Liver (tissue), 9 donors: Measurements from ENCODE around the gene ACMSD. TPM values are rescaled to one million over a fixed set of nuclear protein-coding genes. Genes with fewer than 3 reads are reported as not detected.
A peak's percentile ranks its signal among the peaks of the same experiment; 100 is the strongest.

Source experiments
- DNase-seq: peaks from one replicate; pipeline ENCODE4 v3.0.0-alpha.2; 2017; ENCODE audit warnings: low spot score
- H3K27ac ChIP-seq, 2 donors: one replicate each; pipeline ENCODE4 v1.7.0; 2013; ENCODE audit warnings: inconsistent platforms in 2 of 2, low read length in 2 of 2, control low read depth in 1 of 2, low read depth in 1 of 2, mild to moderate bottlenecking in 1 of 2
- H3K27me3 ChIP-seq, 4 donors: one replicate each; pipeline versions ENCODE4 v1.6.1 to v1.7.0; 2013; ENCODE audit warnings: low read length in 3 of 4, inconsistent platforms in 1 of 4, mild to moderate bottlenecking in 1 of 4, moderate library complexity in 1 of 4; ENCODE audit not compliant: control insufficient read depth in 4 of 4, insufficient read depth in 4 of 4
- H3K36me3 ChIP-seq, 4 donors: one replicate each; pipeline versions ENCODE4 v1.6.1 to v1.7.0; 2013; ENCODE audit warnings: low read length in 3 of 4, mild to moderate bottlenecking in 3 of 4, low read depth in 1 of 4, moderate library complexity in 1 of 4; ENCODE audit not compliant: control insufficient read depth in 4 of 4, insufficient read depth in 3 of 4
- H3K4me1 ChIP-seq, 4 donors: one replicate each; pipeline versions ENCODE4 v1.6.1 to v1.7.0; 2013; ENCODE audit warnings: low read length in 3 of 4, mild to moderate bottlenecking in 3 of 4, moderate library complexity in 1 of 4; ENCODE audit not compliant: control insufficient read depth in 4 of 4, insufficient read depth in 4 of 4
- H3K4me3 ChIP-seq, 3 donors: one replicate each; pipeline versions ENCODE4 v1.6.1 to v1.7.0; 2013; ENCODE audit warnings: low read length in 3 of 3, control low read depth in 1 of 3, low read depth in 1 of 3, mild to moderate bottlenecking in 1 of 3
- H3K9ac ChIP-seq, 2 donors: one replicate each; pipeline ENCODE4 v1.7.0; 2013; ENCODE audit warnings: low read length in 2 of 2, mild to moderate bottlenecking in 2 of 2, moderate library complexity in 2 of 2, control low read depth in 1 of 2, low read depth in 1 of 2
- H3K9me3 ChIP-seq, 4 donors: one replicate each; pipeline versions ENCODE4 v1.6.1 to v1.7.0; 2013; ENCODE audit warnings: low read length in 3 of 4; ENCODE audit not compliant: control insufficient read depth in 4 of 4
- CTCF ChIP-seq: fragments of 150-350 bp; IDR thresholded peaks from 2 replicates; pipeline ENCODE4 v1.5.1; 2017; ENCODE audit warnings: improper control_type of control experiment, low read depth, low read length; ENCODE audit not compliant: missing input control
- FOXA2 ChIP-seq: IDR thresholded peaks from 2 replicates; pipeline ENCODE4 v1.6.1; 2016; ENCODE audit warnings: antibody characterized with exemption
- HNF4A ChIP-seq, 2 donors: conservative IDR thresholded peaks; 2 replicates each; pipeline ENCODE4 v1.6.1; 2016; ENCODE audit warnings: antibody characterized with exemption in 2 of 2, mild to moderate bottlenecking in 2 of 2
- JUND ChIP-seq, 2 donors: IDR thresholded peaks; 2 replicates each; pipeline ENCODE4 v1.6.1; 2016; ENCODE audit warnings: antibody characterized with exemption in 2 of 2
- MAX ChIP-seq: IDR thresholded peaks from 2 replicates; pipeline ENCODE4 v1.6.1; 2016; ENCODE audit warnings: antibody characterized with exemption
- NR2F2 ChIP-seq: IDR thresholded peaks from 2 replicates; pipeline ENCODE4 v1.6.1; 2016; ENCODE audit warnings: antibody characterized with exemption
- RAD21 ChIP-seq, 2 donors: IDR thresholded peaks; 2 replicates each; pipeline ENCODE4 v1.6.1; 2016; ENCODE audit warnings: antibody characterized with exemption in 2 of 2, mild to moderate bottlenecking in 2 of 2
- REST ChIP-seq: IDR thresholded peaks from 2 replicates; pipeline ENCODE4 v1.6.1; 2016; ENCODE audit warnings: antibody characterized with exemption, mild to moderate bottlenecking
- RXRA ChIP-seq, 2 donors: IDR thresholded peaks; 2 replicates each; pipeline ENCODE4 v1.6.1; 2017 to 2018; ENCODE audit warnings: antibody characterized with exemption in 2 of 2, mild to moderate bottlenecking in 1 of 2
- SP1 ChIP-seq: IDR thresholded peaks from 2 replicates; pipeline ENCODE4 v1.6.1; 2018; ENCODE audit warnings: antibody characterized with exemption, mild to moderate bottlenecking
- TAF1 ChIP-seq: conservative IDR thresholded peaks from 2 replicates; pipeline ENCODE4 v1.6.1; 2016; ENCODE audit warnings: antibody characterized with exemption, mild to moderate bottlenecking
- YY1 ChIP-seq: IDR thresholded peaks from 2 replicates; pipeline ENCODE4 v1.6.1; 2016; ENCODE audit warnings: antibody characterized with exemption, mild to moderate bottlenecking
- WGBS: extraction: QIAGEN DNeasy Blood & Tissue Kit; methylation state at CpG from one replicate; pipeline ENCODE4 v1.1.7; 2013; 5-methylcytosine and 5-hydroxymethylcytosine counted together
- polyA plus RNA-seq, 2 donors: library from polyadenylated mRNA; stranded (reverse) in 1 of 2; unstranded in 1 of 2; fragments of 200-250 nt in 1 of 2; fragments of >200 nt in 1 of 2; fragmentation: Nextera tagmentation in 1 of 2; extraction: Ambion mirVana in 1 of 2; gene quantifications; one replicate each; pipeline versions ENCODE4 v1.2.1 to v1.2.3, GENCODE V29; 2013 to 2015
- total RNA-seq, 2 donors: library from RNA; depleted of rRNA; stranded (reverse); fragments of >200 nt; gene quantifications; one replicate each; pipeline ENCODE4 v1.2.3, GENCODE V29; 2014
- TF ChIP-seq, protein P1 (sequence below): IDR thresholded peaks from 2 replicates; pipeline ENCODE4 v1.6.1; 2016; ENCODE audit warnings: antibody characterized with exemption
- TF ChIP-seq, protein P2 (sequence below): IDR thresholded peaks from 2 replicates; pipeline ENCODE4 v1.6.1; 2016; ENCODE audit warnings: antibody characterized with exemption
- donor health status: healthy.
- donor health status: healthy.
- donor health status: healthy.
- donor health status: healthy.
- donor health status: healthy.

The ACMSD gene
- total and polyA plus RNA-seq, 4 donors: 11.9 to 91.4 (median 75.8) TPM

DNA sequence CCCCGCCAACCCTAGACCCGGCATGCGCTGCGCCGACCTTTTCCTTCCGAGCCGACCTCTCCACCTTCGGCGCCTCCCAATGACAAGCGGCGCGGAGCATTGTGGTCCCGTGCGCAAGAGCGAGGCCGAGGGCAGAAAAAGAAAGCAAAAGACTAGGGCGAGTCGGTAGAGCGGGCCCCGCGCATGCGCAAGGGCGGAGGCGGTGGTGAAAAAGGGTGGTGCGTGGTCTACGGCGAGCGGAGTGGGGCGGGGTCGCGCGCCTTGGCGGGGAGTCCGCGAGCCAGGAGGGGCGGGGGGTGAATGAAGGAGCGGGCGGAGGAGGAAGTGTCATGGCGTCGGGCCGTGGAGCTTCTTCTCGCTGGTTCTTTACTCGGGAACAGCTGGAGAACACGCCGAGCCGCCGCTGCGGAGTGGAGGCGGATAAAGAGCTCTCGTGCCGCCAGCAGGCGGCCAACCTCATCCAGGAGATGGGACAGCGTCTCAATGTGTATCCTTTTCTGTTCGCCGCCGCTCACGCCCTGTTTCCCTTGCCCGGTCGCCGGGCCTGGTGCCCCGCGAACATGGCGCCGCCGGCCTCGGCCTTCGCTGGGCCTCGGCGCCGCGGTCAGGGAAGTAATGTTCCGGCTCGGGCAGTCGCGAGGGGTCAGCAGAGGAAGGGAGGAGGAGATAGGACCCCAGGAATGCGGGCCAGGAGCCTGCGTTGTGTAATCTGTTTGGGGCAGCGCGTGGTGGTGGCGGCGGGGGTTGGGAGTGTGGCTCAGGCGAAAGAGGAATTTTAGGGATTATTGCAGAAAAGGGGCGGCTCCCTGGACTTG lies 80.3 kb downstream of the ACMSD start, which contains the start of gene CCNT2 (continued):
- TF ChIP-seq, protein P1, sequence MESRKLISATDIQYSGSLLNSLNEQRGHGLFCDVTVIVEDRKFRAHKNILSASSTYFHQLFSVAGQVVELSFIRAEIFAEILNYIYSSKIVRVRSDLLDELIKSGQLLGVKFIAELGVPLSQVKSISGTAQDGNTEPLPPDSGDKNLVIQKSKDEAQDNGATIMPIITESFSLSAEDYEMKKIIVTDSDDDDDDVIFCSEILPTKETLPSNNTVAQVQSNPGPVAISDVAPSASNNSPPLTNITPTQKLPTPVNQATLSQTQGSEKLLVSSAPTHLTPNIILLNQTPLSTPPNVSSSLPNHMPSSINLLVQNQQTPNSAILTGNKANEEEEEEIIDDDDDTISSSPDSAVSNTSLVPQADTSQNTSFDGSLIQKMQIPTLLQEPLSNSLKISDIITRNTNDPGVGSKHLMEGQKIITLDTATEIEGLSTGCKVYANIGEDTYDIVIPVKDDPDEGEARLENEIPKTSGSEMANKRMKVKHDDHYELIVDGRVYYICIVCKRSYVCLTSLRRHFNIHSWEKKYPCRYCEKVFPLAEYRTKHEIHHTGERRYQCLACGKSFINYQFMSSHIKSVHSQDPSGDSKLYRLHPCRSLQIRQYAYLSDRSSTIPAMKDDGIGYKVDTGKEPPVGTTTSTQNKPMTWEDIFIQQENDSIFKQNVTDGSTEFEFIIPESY: peak; percentile 90
- TF ChIP-seq FOXA2 (peak; percentile 56), SP1 (peak; percentile 76), HNF4A (conservative IDR thresholded peaks at IDR 0.05) (peak in 1 of 2 donors; percentile 59)
- TF ChIP-seq, protein P2, sequence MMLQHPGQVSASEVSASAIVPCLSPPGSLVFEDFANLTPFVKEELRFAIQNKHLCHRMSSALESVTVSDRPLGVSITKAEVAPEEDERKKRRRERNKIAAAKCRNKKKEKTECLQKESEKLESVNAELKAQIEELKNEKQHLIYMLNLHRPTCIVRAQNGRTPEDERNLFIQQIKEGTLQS: no peak

DNA sequence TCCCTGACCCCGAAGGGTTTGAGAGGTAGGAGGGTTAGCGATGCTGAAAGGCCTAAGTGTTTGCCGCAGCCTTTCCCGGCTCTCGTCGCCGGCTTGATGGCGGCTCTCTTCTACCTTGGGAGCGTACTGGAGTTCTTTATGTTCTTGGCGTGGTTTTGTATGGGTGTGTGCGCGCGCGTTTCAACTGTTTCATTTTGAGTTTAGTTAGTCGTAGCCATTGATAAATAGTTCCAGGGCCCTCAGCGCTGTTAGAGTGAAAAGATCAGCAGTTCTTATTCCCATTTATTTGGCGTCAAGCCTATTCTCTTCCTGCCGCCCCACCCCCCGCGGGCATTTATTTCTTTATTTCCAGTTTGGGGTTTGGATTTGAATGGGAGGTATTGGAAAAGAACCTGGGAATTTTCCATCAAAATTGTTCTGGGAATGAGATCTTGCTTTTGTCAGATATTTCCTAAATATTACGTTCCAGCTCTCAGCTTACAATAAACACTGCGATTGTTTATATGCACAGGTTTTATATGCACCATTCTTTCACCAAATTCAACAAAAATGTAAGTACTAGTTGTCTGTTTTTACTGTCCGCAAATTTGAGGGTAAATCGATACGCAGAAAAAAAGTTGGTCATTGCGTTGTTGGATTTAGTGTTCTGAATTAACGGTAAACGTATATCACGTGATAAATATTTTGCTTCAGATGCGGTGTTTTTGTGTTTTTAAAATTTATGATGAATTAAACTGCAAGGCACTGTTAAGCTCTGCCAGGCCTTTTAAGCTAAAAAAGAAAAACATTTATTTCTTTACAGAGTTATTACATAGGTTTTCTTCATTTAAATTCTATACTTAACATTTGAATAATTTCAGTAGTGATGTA lies 81.2 kb downstream of the ACMSD start:
- DNase-seq: peak; percentile 62

More for the DNA sequence above, 81.2 kb downstream of the ACMSD start:
- WGBS: under 1% methylated on average over 30 of the region's 30 CpGs
- Histone ChIP-seq H3K27me3 (no peaks in the 10 kb centered on the region), H3K27ac (peak overlapping the region; percentile 91 to 97), H3K4me3 (peak overlapping the region; percentile 78 to 100 (median 90)), H3K9me3 (no peaks in the 10 kb centered on the region), H3K9ac (peak overlapping the region; percentile 93 to 95), H3K4me1 (peaks cover 6 to 39% (median 31%) of the 10 kb centered on the region in 4 donors), H3K36me3 (no peaks in the 10 kb centered on the region)
- TF ChIP-seq CTCF (no peak), NR2F2 (no peak), REST (no peak), MAX (no peak), HNF4A (conservative IDR thresholded peaks at IDR 0.05) (no peak), FOXA2 (no peak), RAD21 (IDR thresholded peaks at IDR 0.05) (no peak), TAF1 (no peak), SP1 (no peak), JUND (IDR thresholded peaks at IDR 0.05) (no peak), RXRA (IDR thresholded peaks at IDR 0.05) (no peak), YY1 (no peak)
- TF ChIP-seq, protein P1: no peak
- TF ChIP-seq, protein P2: no peak
